Loucy (cell line): ENCODE data around the gene RNF166.

Experiments
- H2AFZ ChIP-seq: fragments of 200-600 bp; sonication (generic); 2 replicates; pipeline ENCODE4 v1.6.0; 2016; ENCODE audit warnings: antibody characterized with exemption, mild to moderate bottlenecking, low read length, moderate library complexity
- H3F3A ChIP-seq: fragments of 200-600 bp; 2 replicates; pipeline ENCODE4 v1.6.0; 2016; ENCODE audit warnings: antibody characterized with exemption, low read depth, mild to moderate bottlenecking
- H3K27me3 ChIP-seq: fragments of 200-600 bp; sonication (generic); 2 replicates; pipeline ENCODE4 v1.6.1; 2014; ENCODE audit warnings: low read length, mild to moderate bottlenecking; ENCODE audit not compliant: insufficient read depth, poor library complexity, severe bottlenecking
- H3K36me3 ChIP-seq: fragments of 200-600 bp; sonication (generic); 2 replicates; pipeline ENCODE4 v1.6.1; 2016; ENCODE audit warnings: low read length; ENCODE audit not compliant: insufficient read depth
- H3K4me1 ChIP-seq: fragments of 200-600 bp; sonication (generic); 2 replicates; pipeline ENCODE4 v1.5.1; 2014; ENCODE audit warnings: low read length, mild to moderate bottlenecking; ENCODE audit not compliant: insufficient read depth, poor library complexity, severe bottlenecking
- H3K4me2 ChIP-seq: fragments of 200-600 bp; sonication (generic); 2 replicates; pipeline ENCODE4 v1.6.0; 2014; ENCODE audit warnings: antibody characterized with exemption, low read length, low read depth, mild to moderate bottlenecking; ENCODE audit not compliant: poor library complexity, severe bottlenecking
- H3K4me3 ChIP-seq: fragments of 200-600 bp; sonication (generic); 2 replicates; pipeline ENCODE4 v1.5.1; 2014; ENCODE audit warnings: low read length, mild to moderate bottlenecking, mixed read lengths; ENCODE audit not compliant: poor library complexity, severe bottlenecking
- H3K79me2 ChIP-seq: fragments of 200-600 bp; sonication (generic); 2 replicates; pipeline ENCODE4 v1.6.1; 2014; ENCODE audit warnings: low read length; ENCODE audit not compliant: insufficient read depth
- H3K9ac ChIP-seq: fragments of 200-600 bp; sonication (generic); 2 replicates; pipeline ENCODE4 v1.6.0; 2014; ENCODE audit warnings: mild to moderate bottlenecking, low read depth, low read length, moderate library complexity; ENCODE audit not compliant: poor library complexity, severe bottlenecking
- H3K9me2 ChIP-seq: fragments of 200-600 bp; sonication (generic); replicated peaks from 2 replicates; pipeline ENCODE4 v1.6.1; 2016; ENCODE audit warnings: low read depth, low read length, mixed read lengths
- H3K9me3 ChIP-seq: fragments of 200-600 bp; sonication (generic); 2 replicates; pipeline ENCODE4 v1.6.1; 2014; ENCODE audit warnings: mild to moderate bottlenecking, antibody characterized with exemption, low read length, low read depth; ENCODE audit not compliant: insufficient read depth
- H4K20me1 ChIP-seq: fragments of 200-600 bp; sonication (generic); 2 replicates; pipeline ENCODE4 v1.6.0; 2014; ENCODE audit warnings: antibody characterized with exemption, low read length, mild to moderate bottlenecking; ENCODE audit not compliant: insufficient read depth, poor library complexity, severe bottlenecking
- EZH2phosphoT487 ChIP-seq: fragments of 200-600 bp; IDR thresholded peaks from 2 replicates; pipeline ENCODE4 v1.6.1; 2018; ENCODE audit warnings: antibody characterized with exemption, mild to moderate bottlenecking, moderate library complexity, borderline replicate concordance
- TF ChIP-seq, protein P1 (sequence below): fragments of 200-600 bp; sonication (generic); conservative IDR thresholded peaks from 2 replicates; pipeline ENCODE4 v1.5.1; 2014; ENCODE audit warnings: mild to moderate bottlenecking, antibody characterized with exemption, low read length

The RNF166 gene

GRCh38 chr16:88705801-88706228 is 393 bp downstream of the RNF166 start:
- Histone ChIP-seq H3K4me1 (peaks cover 29% of the 10 kb centered on the region), H3K79me2 (peaks cover 41% of the 10 kb centered on the region)

GRCh38 chr16:88705076-88705684 is 1.0 kb downstream of the RNF166 start:
- Histone ChIP-seq H3K4me1 (peaks cover 34% of the 10 kb centered on the region), H3K9me3 (no peaks in the 10 kb centered on the region), H3F3A (no peaks in the 10 kb centered on the region), H3K36me3 (no peaks in the 10 kb centered on the region), H3K4me3 (peak overlapping the region; percentile 81), H3K9me2 (no peaks in the 10 kb centered on the region), H2AFZ (no peak overlapping the region), H3K79me2 (peaks cover 44% of the 10 kb centered on the region), H4K20me1 (peaks cover 4% of the 10 kb centered on the region), H3K27me3 (no peaks in the 10 kb centered on the region), H3K9ac (peak overlapping the region; percentile 68), H3K4me2 (peak overlapping the region; percentile 97)
- no peak for TF ChIP-seq EZH2phosphoT487
- TF ChIP-seq, protein P1, sequence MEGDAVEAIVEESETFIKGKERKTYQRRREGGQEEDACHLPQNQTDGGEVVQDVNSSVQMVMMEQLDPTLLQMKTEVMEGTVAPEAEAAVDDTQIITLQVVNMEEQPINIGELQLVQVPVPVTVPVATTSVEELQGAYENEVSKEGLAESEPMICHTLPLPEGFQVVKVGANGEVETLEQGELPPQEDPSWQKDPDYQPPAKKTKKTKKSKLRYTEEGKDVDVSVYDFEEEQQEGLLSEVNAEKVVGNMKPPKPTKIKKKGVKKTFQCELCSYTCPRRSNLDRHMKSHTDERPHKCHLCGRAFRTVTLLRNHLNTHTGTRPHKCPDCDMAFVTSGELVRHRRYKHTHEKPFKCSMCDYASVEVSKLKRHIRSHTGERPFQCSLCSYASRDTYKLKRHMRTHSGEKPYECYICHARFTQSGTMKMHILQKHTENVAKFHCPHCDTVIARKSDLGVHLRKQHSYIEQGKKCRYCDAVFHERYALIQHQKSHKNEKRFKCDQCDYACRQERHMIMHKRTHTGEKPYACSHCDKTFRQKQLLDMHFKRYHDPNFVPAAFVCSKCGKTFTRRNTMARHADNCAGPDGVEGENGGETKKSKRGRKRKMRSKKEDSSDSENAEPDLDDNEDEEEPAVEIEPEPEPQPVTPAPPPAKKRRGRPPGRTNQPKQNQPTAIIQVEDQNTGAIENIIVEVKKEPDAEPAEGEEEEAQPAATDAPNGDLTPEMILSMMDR = no peak

More at GRCh38 chr16:88705801-88706228, 393 bp downstream of the RNF166 start:
- no peaks in the 10 kb centered on the region for H4K20me1 ChIP-seq
- H3K36me3 ChIP-seq = no peaks in the 10 kb centered on the region
- H3K27me3 ChIP-seq = no peaks in the 10 kb centered on the region
- TF ChIP-seq, protein P1 = no peak
- TF ChIP-seq EZH2phosphoT487 = no peak
- H2AFZ ChIP-seq = no peak overlapping the region
- H3F3A ChIP-seq = no peaks in the 10 kb centered on the region
- H3K4me3 ChIP-seq = peak overlapping the region; percentile 81
- peak overlapping the region; percentile 97 for H3K4me2 ChIP-seq
- no peaks in the 10 kb centered on the region for H3K9me3 ChIP-seq
- H3K9me2 ChIP-seq = no peaks in the 10 kb centered on the region
- H3K9ac ChIP-seq = peak overlapping the region; percentile 68

GRCh38 chr16:88703486-88704309 is 2.5 kb downstream of the RNF166 start:
- peak overlapping the region; percentile 92 for H3K9ac ChIP-seq
- TF ChIP-seq, protein P1 = no peak
- no peak for TF ChIP-seq EZH2phosphoT487

More at GRCh38 chr16:88703486-88704309, 2.5 kb downstream of the RNF166 start:
- peak overlapping the region; percentile 97 for H3K4me2 ChIP-seq
- H3K36me3 ChIP-seq = no peaks in the 10 kb centered on the region
- H4K20me1 ChIP-seq = peaks cover 4% of the 10 kb centered on the region
- H3K9me3 ChIP-seq = no peaks in the 10 kb centered on the region
- H3K79me2 ChIP-seq = peaks cover 46% of the 10 kb centered on the region
- no peaks in the 10 kb centered on the region for H3K9me2 ChIP-seq
- no peaks in the 10 kb centered on the region for H3K27me3 ChIP-seq
- no peak overlapping the region for H2AFZ ChIP-seq
- peak overlapping the region; percentile 76 for H3K4me3 ChIP-seq
- no peaks in the 10 kb centered on the region for H3F3A ChIP-seq
- peaks cover 34% of the 10 kb centered on the region for H3K4me1 ChIP-seq
